Hepatocyte (in vitro differentiated cells): Measurements from ENCODE around the gene PITPNC1. TPM values are rescaled to one million over a fixed set of nuclear protein-coding genes. Genes with fewer than 3 reads are reported as not detected.
A peak's percentile ranks its signal among the peaks of the same experiment; 100 is the strongest.
"Not testable (repeated sequence)": the region's sequence is repeated elsewhere in the genome, so short reads cannot be mapped to it uniquely, and the experiment has no call there.

Experiments
- DNase-seq: peaks from one replicate; pipeline ENCODE4 v3.0.0-alpha.2; 2016; ENCODE audit warnings: low spot score
- H2AFZ ChIP-seq: fragments of 200-600 bp; sonication (generic); 2 replicates; pipeline ENCODE4 v1.6.0; 2016; ENCODE audit warnings: antibody characterized with exemption, mild to moderate bottlenecking
- H3K27ac ChIP-seq: fragments of 200-600 bp; sonication (generic); 2 replicates; pipeline ENCODE4 v1.5.1; 2016; ENCODE audit warnings: mild to moderate bottlenecking
- H3K27me3 ChIP-seq: fragments of 200-600 bp; sonication (generic); 2 replicates; pipeline ENCODE4 v1.6.1; 2016
- H3K36me3 ChIP-seq: fragments of 200-600 bp; sonication (generic); replicated peaks from 2 replicates; pipeline ENCODE4 v1.5.1; 2016; ENCODE audit warnings: low read depth; ENCODE audit not compliant: insufficient read depth
- H3K4me1 ChIP-seq: fragments of 200-600 bp; sonication (generic); 2 replicates; pipeline ENCODE4 v1.5.1; 2016; ENCODE audit warnings: mild to moderate bottlenecking, moderate library complexity; ENCODE audit not compliant: insufficient read depth
- H3K4me2 ChIP-seq: fragments of 200-600 bp; sonication (generic); 2 replicates; pipeline ENCODE4 v1.6.0; 2016
- H3K4me3 ChIP-seq: fragments of 200-600 bp; sonication (generic); 2 replicates; pipeline ENCODE4 v1.5.1; 2016; ENCODE audit warnings: mild to moderate bottlenecking
- H3K79me2 ChIP-seq: fragments of 200-600 bp; sonication (generic); 2 replicates; pipeline ENCODE4 v1.6.0; 2017; ENCODE audit warnings: mild to moderate bottlenecking
- H3K9me2 ChIP-seq: fragments of 200-600 bp; sonication (generic); replicated peaks from 2 replicates; pipeline ENCODE4 v1.6.0; 2017; ENCODE audit warnings: mild to moderate bottlenecking; ENCODE audit not compliant: insufficient read depth
- H3K9me3 ChIP-seq: fragments of 200-600 bp; sonication (generic); 2 replicates; pipeline ENCODE4 v1.5.1; 2016; ENCODE audit warnings: low read depth, mild to moderate bottlenecking
- H4K20me1 ChIP-seq: fragments of 200-600 bp; sonication (generic); 2 replicates; pipeline ENCODE4 v1.6.0; 2016; ENCODE audit warnings: mild to moderate bottlenecking; ENCODE audit not compliant: insufficient read depth, poor library complexity, severe bottlenecking
- CTCF ChIP-seq: fragments of 200-600 bp; sonication (generic); IDR thresholded peaks from 2 replicates; pipeline ENCODE4 v1.5.1; 2016; ENCODE audit warnings: antibody characterized with exemption, mild to moderate bottlenecking; ENCODE audit not compliant: poor library complexity
- EZH2 ChIP-seq: fragments of 200-600 bp; sonication (generic); IDR thresholded peaks from 2 replicates; pipeline ENCODE4 v1.6.1; 2016; ENCODE audit warnings: antibody characterized with exemption, mild to moderate bottlenecking, borderline replicate concordance
- EZH2phosphoT487 ChIP-seq: fragments of 200-600 bp; sonication (generic); IDR thresholded peaks from one replicate; pipeline ENCODE4 v1.6.1; 2018; ENCODE audit warnings: antibody characterized with exemption, mild to moderate bottlenecking, low read depth, moderate library complexity; ENCODE audit not compliant: unreplicated experiment, severe bottlenecking
- WGBS: methylation state at CpG from one replicate; pipeline ENCODE4 v1.1.6; 2016; ENCODE audit warnings: low lambda C conversion rate; ENCODE audit errors: missing lambda C conversion rate; 5-methylcytosine and 5-hydroxymethylcytosine counted together
- polyA plus RNA-seq: library from polyadenylated mRNA; unstranded; fragments of >200 nt; fragmentation: Nextera tagmentation; extraction: Ambion mirVana; gene quantifications from 2 replicates; pipeline ENCODE4 v1.2.1, GENCODE V29; 2016
- total RNA-seq: library from RNA; depleted of rRNA; stranded (reverse); fragments of >200 nt; gene quantifications from 2 replicates; pipeline ENCODE4 v1.2.3, GENCODE V29; 2014

The PITPNC1 gene
- total and polyA plus RNA-seq, 2 experiments from 2014 or later, result 4.6 to 8.1 TPM

DNA sequence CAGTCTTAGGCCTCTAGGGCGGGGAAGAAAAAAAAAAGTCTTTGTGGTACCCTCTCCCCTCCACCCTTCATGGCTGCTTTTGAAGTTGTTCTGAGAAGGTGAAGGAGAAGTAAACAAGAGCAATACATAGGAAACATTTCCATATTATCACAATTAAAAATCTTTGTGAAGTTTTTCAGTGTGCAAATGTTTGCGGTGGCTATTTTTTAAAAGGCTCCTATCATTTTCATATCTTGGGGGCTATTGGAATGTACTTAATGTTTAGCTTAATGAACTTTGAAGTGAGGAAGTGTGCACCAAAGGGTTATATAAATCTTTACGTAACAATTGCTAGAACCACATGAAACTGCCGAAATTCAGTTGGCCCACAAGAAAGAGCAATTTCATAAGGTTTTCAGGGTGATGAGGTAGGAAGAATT is 348.3 kb downstream of the PITPNC1 start:
- Histone ChIP-seq H3K27ac (no peak overlapping the region), H3K4me2 (no peak overlapping the region), H3K9me2 (no peaks in the 10 kb centered on the region), H3K79me2 (peaks cover 11% of the 10 kb centered on the region), H2AFZ (no peak overlapping the region), H3K36me3 (no peaks in the 10 kb centered on the region), H3K4me3 (no peak overlapping the region), H3K27me3 (no peaks in the 10 kb centered on the region), H3K4me1 (no peaks in the 10 kb centered on the region), H3K9me3 (no peaks in the 10 kb centered on the region), H4K20me1 (no peaks in the 10 kb centered on the region)
- TF ChIP-seq EZH2phosphoT487 (no peak), CTCF (no peak), EZH2 (no peak)
- no peak for DNase-seq
- 95% methylated on average over 4 of the region's 4 CpGs for WGBS

GRCh38 chr17:67725807-67726206 is 348.7 kb downstream of the PITPNC1 start:
- H3K27me3 ChIP-seq, result no peaks in the 10 kb centered on the region
- H3K27ac ChIP-seq, result no peak overlapping the region
- H2AFZ ChIP-seq, result no peak overlapping the region
- no peak overlapping the region for H3K4me2 ChIP-seq
- peaks cover 7% of the 10 kb centered on the region for H3K79me2 ChIP-seq
- no peaks in the 10 kb centered on the region for H3K9me2 ChIP-seq
- DNase-seq, result no peak
- no peaks in the 10 kb centered on the region for H4K20me1 ChIP-seq
- H3K36me3 ChIP-seq, result no peaks in the 10 kb centered on the region
- no peaks in the 10 kb centered on the region for H3K4me1 ChIP-seq
- H3K4me3 ChIP-seq, result no peak overlapping the region
- H3K9me3 ChIP-seq, result no peaks in the 10 kb centered on the region
- WGBS, result 97% methylated on average over 4 of the region's 4 CpGs
- no peak for TF ChIP-seq EZH2phosphoT487
- TF ChIP-seq CTCF, result no peak
- no peak for TF ChIP-seq EZH2

DNA sequence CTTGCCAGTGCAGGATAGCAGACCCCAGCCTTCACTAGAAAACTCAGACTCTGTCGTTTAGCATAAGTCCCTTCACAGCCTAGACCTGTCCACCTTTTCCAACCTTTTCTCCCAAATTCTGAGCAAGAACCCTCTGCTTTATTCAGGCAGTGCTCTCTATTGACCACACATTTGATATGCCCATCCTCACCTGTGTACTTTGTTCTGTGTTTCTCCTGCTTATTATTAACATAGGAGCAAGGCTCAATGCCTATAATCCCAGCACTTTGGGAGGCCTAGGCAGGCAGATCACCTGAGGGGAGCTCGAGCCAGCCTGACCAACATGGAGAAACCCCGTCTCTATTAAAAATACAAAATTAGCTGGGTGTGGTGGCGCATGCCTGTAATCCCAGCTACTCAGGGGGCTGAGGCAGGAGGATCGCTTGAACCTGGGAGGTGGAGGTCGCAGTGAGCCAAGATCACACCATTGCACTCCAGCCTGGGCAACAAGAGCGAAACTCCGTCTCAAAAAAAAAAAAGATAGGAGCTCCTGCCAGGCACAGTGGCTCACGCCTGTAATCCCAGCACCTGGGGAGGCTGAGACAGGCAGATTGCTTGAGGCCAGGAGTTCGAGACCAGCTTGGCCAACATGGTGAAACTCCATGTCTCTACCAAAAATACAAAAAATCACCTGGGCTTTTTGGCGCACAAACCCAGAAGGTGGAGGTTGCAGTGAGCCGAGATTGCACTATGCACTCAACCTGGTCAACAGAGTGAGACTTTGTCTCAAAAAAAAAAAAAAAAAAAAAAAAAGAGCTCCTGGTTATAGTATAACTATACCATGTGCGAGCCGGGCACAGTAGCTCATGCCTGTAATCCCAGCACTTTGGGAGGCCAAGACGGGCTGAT is 350.3 kb downstream of the PITPNC1 start:
- not testable (repeated sequence) for H4K20me1 ChIP-seq, H3K9me3 ChIP-seq, H3K4me3 ChIP-seq, H3K27ac ChIP-seq, H3K36me3 ChIP-seq, H2AFZ ChIP-seq, H3K27me3 ChIP-seq, H3K4me1 ChIP-seq, H3K4me2 ChIP-seq, H3K9me2 ChIP-seq
- peaks cover 12% of the 10 kb centered on the region for H3K79me2 ChIP-seq
- 94% methylated on average over 15 of the region's 15 CpGs for WGBS
- DNase-seq, result peak; percentile 9

GRCh38 chr17:67729903-67730302 is 352.8 kb downstream of the PITPNC1 start:
- Histone ChIP-seq H4K20me1 (no peaks in the 10 kb centered on the region), H3K79me2 (peaks cover 12% of the 10 kb centered on the region), H3K4me2 (no peak overlapping the region), H2AFZ (no peak overlapping the region), H3K27me3 (no peaks in the 10 kb centered on the region), H3K36me3 (no peaks in the 10 kb centered on the region), H3K9me3 (no peaks in the 10 kb centered on the region), H3K9me2 (no peaks in the 10 kb centered on the region), H3K27ac (no peak overlapping the region), H3K4me1 (no peaks in the 10 kb centered on the region), H3K4me3 (no peak overlapping the region)
- DNase-seq, result no peak
- TF ChIP-seq EZH2 (no peak), EZH2phosphoT487 (no peak), CTCF (no peak)
- 97% methylated on average over 6 of the region's 6 CpGs for WGBS
